GM21360 (cell line): ENCODE measurements around the gene LDB3.

Source experiments
- ATAC-seq: cut with Tn5 transposase; IDR thresholded peaks from one replicate; pipeline ENCODE4 v1.9.1; 2021; ENCODE audit warnings: mild to moderate bottlenecking, moderate library complexity; ENCODE audit not compliant: unreplicated experiment

LDB3 gene

GRCh38 chr10:86703176-86703575, 34.9 kb downstream of the LDB3 start:
- no peak for ATAC-seq

DNA sequence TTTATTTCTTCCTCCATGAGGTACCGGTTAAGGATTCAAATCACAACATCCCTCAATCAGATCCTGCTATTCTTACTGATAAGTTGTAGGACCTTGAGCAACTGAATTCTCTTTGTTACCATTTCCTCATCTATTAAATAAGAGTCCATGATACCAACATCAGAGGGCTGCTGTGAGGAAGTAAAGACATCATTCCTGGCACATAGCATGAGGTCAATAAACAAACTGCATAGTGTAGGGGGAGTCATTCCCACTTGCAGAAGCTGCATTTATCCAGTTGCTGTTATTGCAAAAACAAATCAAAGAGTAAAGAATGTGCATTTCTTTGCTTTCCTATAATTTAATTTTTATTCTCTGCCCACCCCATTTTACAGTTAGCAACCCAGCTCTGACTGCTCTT, 36.8 kb downstream of the LDB3 start:
- ATAC-seq, result no peak

GRCh38 chr10:86705905-86706304, 37.6 kb downstream of the LDB3 start:
- ATAC-seq, result no peak

- ATAC-seq, result no peak
Measured at GRCh38 chr10:86706401-86706841, 38.1 kb downstream of the LDB3 start.

- no peak for ATAC-seq
Measured at GRCh38 chr10:86706977-86707376, 38.7 kb downstream of the LDB3 start.

- ATAC-seq, result no peak
Measured at GRCh38 chr10:86707505-86707904, 39.2 kb downstream of the LDB3 start.

GRCh38 chr10:86708068-86708782, 39.9 kb downstream of the LDB3 start:
- no peak for ATAC-seq

DNA sequence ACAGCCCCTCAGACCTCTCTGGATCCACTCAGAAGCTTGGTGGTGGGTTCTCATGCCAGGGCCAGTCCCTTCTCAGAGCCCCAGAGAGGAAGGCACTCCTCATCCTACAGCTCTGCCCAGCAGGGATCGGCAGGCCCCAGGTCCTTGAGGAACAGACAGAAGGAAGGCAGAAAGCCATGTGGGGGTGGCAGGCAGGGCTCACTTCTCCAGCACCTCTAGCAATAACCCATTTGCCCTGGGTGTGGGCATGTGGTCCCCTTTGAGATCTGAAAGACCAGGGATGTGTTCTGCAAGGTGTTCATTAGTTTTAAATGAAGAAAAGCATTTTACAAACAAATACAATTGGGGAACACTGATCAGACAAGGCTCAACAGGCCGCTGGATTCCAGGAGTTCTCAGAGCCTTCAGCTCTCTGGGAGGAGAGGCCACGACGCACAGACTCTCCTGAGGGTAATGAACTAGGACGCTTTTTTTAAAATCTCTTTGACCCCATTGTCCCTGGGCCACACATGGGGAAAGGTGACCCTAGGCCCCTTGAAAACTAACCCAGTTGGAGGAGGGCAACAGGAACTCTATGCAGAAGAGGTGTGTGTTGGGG, 40.6 kb downstream of the LDB3 start:
- no peak for ATAC-seq

DNA sequence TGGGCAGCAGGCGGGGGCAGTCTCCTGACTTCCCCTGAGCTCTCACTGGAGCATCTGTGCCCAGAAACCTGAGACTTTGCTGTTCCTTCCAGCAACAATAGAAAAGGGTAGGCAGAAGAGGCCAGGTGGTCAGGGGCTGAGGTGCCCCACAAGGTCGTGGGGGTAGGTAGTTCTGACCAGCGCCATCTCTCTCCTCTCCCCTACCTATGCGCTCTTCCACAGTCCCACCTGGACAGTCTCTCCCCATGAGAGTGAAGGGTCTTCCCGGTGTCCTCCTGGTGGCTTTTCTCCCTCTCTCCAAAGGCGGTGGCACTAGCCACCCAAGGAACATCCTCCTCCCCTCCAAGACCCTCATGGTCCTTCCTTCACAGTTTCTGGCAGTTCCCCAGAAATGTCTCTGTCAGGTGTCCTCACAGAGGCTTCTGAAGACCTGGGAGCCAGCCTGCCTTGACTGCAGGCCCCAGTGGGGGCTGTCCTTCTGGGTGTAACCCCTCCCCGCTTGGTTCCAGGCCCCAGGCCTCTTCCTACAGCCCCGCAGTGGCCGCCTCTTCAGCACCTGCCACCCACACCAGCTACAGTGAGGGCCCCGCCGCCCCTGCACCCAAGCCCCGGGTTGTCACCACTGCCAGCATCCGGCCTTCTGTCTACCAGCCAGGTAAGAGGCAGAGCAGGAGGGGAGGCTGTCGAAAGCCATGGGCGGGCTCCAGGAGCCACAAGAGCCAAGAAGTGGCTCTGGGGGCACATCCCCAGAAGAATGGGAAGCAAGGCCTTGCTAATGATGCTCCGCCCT, 41.3 kb downstream of the LDB3 start:
- no peak for ATAC-seq

DNA sequence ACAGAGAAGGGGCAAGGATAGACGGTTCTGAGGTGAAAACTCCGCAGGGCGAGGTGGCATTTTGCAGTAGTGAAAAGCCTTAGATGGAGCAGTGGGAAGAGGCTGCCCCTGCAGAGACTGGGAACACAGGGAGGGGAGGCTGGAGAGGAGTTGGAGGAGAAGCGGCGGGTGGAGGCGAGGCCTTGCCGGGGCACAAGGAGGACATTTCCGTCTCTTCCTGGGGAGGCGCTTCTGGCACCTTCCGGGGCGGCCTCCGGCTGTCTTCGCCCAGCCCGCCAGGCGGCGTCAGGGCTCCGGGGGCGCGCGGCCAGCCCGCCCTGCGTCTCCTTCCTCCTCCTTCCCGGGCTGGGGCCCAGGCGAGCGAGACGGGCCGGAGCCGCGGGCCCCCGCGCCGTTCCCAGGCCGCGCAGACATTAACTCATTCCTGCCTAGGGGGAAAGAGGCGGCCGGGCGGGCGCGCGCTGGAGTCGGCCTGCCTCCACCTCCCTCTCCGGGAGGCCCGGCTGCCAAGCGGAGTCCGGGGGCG, 42.7 kb downstream of the LDB3 start:
- ATAC-seq, result peak; percentile 78

DNA sequence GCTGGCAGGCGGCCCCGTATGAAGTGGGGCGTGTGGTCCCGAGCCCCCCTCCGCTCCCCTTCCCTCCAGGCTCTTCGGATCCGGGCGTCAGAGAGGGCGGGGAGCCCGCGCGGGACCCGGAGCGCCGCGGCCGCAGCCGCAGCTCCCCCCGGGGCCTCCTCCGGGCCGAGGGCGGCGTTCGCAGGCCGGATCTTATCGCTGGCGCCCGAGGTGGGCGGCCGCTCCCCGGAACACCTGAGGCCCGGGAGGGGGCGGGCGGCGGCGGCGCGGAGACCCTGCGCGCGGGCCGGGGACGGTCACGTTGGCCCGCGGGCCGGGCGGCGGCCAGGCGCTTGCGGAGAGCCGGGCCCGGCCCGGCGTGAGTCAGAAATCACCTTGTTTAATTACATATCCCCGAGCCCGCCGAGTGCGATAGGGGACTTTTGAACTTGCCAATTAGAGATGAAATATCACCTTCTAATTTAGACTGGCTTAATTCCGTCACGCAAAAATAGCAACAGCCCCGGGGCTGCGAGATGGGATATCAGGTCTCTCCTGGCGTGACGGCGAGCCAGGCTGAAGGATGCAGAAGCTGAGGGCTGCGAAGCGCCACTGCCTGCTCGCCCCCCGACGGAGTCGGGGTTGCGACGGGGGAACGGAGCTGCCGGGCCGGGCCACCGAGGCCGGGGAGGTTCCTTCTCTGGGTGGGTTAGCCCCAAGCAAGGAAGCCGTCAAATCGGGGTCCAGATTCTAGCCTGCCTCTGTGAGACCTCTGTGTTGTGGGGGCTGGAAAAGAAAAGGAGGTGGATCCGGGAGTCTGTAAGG, 43.4 kb downstream of the LDB3 start:
- peak; percentile 36 for ATAC-seq

DNA sequence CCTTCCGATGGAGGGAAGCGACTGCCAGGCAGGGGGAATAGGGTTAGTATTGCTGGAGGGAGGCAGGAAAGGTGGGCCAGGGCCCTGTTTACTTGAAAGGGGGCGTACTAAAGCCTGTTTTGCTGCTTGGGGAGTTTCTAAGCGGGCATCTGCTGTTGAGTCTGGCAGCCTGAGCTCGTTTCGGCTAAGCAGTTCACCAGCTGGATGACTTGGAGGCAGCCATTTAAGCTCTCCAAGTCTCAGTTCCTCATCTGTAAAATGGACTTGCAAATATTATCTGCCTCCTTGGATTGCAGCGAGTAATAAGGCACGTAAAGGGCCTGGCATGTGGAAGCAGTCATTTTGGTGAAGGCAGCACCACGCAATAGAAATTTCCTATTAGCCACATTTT, 44.0 kb downstream of the LDB3 start:
- ATAC-seq, result peak; percentile 31

DNA sequence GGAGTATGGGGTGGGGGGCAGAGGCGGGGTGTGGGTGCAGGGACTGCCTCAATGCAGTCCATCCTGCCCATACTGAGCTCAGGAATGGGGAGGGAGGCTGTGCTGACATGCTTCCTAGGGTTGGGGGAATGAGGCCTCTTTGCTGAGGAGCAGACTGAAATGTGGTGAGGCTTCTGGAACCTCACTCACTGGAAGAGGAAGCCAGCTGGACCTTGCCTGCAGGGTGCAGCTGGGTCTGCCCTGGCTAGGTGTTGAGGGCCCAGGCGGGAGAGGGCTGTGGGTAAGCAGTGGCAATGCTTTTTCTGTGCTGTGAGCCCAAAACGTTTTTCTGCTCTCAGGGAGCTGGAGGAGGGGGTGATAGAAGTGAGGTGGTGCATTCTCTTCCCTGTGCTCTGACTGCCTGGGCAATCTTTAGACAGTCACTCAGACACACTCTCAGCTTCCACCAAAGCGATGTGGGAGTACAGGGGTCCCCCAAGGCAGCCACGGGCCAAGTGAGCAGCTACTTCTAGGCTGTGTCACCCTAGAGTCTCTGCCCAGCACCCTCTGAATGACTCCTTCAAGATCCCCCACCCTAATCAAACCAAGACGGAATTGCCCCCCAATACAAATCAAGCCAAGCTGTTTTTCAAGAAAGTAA, 47.0 kb downstream of the LDB3 start:
- no peak for ATAC-seq

GRCh38 chr10:86715836-86716235, 47.5 kb downstream of the LDB3 start:
- no peak for ATAC-seq

DNA sequence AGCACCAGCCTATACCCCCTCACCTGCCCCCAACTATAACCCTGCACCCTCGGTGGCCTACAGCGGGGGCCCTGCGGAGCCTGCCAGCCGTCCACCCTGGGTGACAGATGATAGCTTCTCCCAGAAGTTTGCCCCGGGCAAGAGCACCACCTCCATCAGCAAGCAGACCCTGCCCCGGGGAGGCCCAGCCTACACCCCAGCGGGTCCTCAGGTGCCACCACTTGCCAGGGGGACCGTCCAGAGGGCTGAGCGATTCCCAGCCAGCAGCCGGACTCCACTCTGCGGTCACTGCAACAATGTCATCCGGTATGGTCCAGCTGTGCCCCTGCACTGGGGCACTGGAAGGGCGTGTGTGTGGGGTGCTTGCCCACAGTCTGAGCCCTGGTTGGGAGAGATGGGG, 48.2 kb downstream of the LDB3 start:
- no peak for ATAC-seq

DNA sequence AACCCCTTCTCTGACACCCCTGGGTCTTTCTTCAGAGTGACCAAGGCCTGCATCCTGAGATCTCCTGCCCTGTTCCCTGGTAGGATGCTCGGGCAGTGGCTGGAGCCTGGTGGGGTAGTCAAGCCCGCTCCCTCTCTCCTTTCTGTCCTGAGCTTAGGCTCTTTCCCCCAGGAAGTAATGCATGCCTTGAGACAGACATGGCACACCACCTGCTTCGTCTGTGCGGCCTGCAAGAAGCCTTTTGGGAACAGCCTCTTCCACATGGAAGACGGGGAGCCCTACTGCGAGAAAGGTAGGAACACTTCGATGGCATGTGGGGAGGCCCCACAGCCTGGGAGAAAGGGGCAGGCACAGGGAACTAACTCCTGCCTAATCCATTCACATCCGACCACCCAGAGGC, 50.2 kb downstream of the LDB3 start:
- no peak for ATAC-seq

DNA sequence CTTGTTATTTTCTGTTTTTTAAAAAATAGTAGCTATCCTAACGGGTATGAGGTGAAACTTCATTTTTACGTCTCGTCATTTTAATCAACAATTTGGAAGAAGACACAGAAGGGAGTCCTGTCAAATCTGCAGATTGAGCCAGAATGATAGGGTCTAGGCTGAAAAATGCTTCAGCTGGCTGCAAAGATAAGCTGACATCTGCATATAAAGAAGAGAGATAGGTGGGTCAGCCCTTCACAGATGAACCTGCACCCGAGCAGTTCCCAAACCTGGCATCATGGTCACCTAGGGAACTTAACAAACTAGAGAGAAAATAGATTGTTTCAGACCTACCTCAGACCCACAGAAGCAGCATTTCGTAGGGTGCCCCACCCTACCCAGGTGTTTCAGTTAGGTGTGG, 52.9 kb downstream of the LDB3 start:
- no peak for ATAC-seq

- ATAC-seq, result no peak
Measured at GRCh38 chr10:86723009-86723408, 54.7 kb downstream of the LDB3 start.

- no peak for ATAC-seq
Measured at GRCh38 chr10:86724445-86724844, 56.1 kb downstream of the LDB3 start.

DNA sequence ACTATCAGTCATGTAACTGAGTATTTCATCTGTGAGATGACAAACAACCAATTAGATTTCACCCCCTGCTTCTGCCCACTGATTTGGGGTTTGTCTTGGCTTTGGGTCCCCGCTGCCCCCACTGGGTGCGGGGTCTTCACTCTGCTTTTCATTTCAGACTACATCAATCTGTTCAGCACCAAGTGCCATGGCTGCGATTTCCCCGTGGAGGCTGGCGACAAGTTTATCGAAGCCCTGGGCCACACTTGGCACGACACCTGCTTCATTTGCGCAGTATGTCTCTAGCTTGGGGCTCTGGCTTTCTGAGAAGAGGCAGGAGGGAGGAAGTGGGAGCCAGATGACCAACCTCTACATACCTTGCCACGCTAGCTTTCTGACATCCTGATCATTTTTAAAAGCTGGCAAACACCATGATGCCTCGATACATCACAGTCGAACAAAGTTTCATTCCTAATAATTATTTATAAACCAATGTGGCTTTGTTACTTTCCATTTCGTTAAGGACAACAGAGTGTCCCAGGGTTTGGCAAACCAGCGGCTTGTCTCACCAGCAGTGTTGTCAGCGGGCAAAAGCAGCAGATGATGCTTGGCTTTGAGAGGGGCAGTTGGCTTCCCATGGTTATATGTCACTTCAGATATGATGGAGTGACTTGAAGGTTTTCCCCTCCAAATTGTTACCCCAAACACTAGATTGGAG, 57.8 kb downstream of the LDB3 start:
- no peak for ATAC-seq
